H9 (cell line): ENCODE measurements around the gene ITPKA. TPM values are rescaled to one million over a fixed set of nuclear protein-coding genes. Genes with fewer than 3 reads are reported as not detected.

Experiments
- DNase-seq: peaks from one replicate; pipeline ENCODE4 v3.0.0-alpha.2; 2017
- H2AFZ ChIP-seq: one replicate; pipeline ENCODE4 v1.6.1; 2013; ENCODE audit warnings: mild to moderate bottlenecking, low read length, control low read depth, moderate library complexity
- H2AK5ac ChIP-seq: 2 replicates; pipeline ENCODE4 v1.6.1; 2013; ENCODE audit warnings: low read length, control low read depth, mixed read lengths; ENCODE audit not compliant: insufficient read length
- H2BK120ac ChIP-seq: one replicate; pipeline ENCODE4 v1.6.1; 2013; ENCODE audit warnings: low read depth, mild to moderate bottlenecking, low read length, control low read depth, inconsistent platforms; ENCODE audit not compliant: poor library complexity, severe bottlenecking
- H2BK12ac ChIP-seq: 2 replicates; pipeline ENCODE4 v1.6.1; 2013; ENCODE audit warnings: low read length, control low read depth, mixed read lengths, low read depth; ENCODE audit not compliant: insufficient read length
- H2BK15ac ChIP-seq: 2 replicates; pipeline ENCODE4 v1.6.1; 2013; ENCODE audit warnings: low read depth, low read length, control low read depth
- H2BK20ac ChIP-seq: one replicate; pipeline ENCODE4 v1.6.1; 2013; ENCODE audit warnings: low read depth, mild to moderate bottlenecking, low read length, control low read depth, inconsistent platforms; ENCODE audit not compliant: poor library complexity, severe bottlenecking
- H2BK5ac ChIP-seq: 2 replicates; pipeline ENCODE4 v1.6.1; 2013; ENCODE audit warnings: low read length, control low read depth, mixed read lengths; ENCODE audit not compliant: insufficient read length
- H3K14ac ChIP-seq: 2 replicates; pipeline ENCODE4 v1.6.1; 2013; ENCODE audit warnings: low read length, control low read depth; ENCODE audit not compliant: insufficient read depth
- H3K18ac ChIP-seq: 2 replicates; pipeline ENCODE4 v1.6.1; 2013; ENCODE audit warnings: low read depth, mild to moderate bottlenecking, mixed read lengths, low read length, control low read depth; ENCODE audit not compliant: insufficient read length
- H3K23ac ChIP-seq: 2 replicates; pipeline ENCODE4 v1.6.1; 2013; ENCODE audit warnings: low read length, control low read depth, mixed read lengths, low read depth; ENCODE audit not compliant: insufficient read length
- H3K23me2 ChIP-seq: 2 replicates; pipeline ENCODE4 v1.6.1; 2013; ENCODE audit warnings: low read depth, mild to moderate bottlenecking, mixed read lengths, low read length, control low read depth; ENCODE audit not compliant: insufficient read length, poor library complexity, severe bottlenecking
- H3K27ac ChIP-seq: 2 replicates; pipeline ENCODE4 v1.5.1; 2013; ENCODE audit warnings: low read length, control low read depth, mixed read lengths, low read depth; ENCODE audit not compliant: insufficient read length
- H3K27me3 ChIP-seq: 2 replicates; pipeline ENCODE4 v1.6.1; 2013; ENCODE audit warnings: low read length, control low read depth, inconsistent platforms; ENCODE audit not compliant: insufficient read depth
- H3K4ac ChIP-seq: 2 replicates; pipeline ENCODE4 v1.6.1; 2013; ENCODE audit warnings: low read depth, mild to moderate bottlenecking, control low read depth, inconsistent platforms, low read length, moderate library complexity
- H3K4me1 ChIP-seq: 2 replicates; pipeline ENCODE4 v1.6.1; 2013; ENCODE audit warnings: low read length, control low read depth, inconsistent platforms; ENCODE audit not compliant: insufficient read depth
- H3K4me2 ChIP-seq: 2 replicates; pipeline ENCODE4 v1.6.1; 2013; ENCODE audit warnings: low read length, control low read depth, mixed read lengths; ENCODE audit not compliant: insufficient read length, insufficient read depth
- H3K56ac ChIP-seq: 2 replicates; pipeline ENCODE4 v1.6.1; 2013; ENCODE audit warnings: low read depth, mild to moderate bottlenecking, mixed read lengths, low read length, control low read depth; ENCODE audit not compliant: insufficient read length
- H3K79me1 ChIP-seq: 2 replicates; pipeline ENCODE4 v1.6.1; 2013; ENCODE audit warnings: low read depth, mild to moderate bottlenecking, moderate library complexity, low read length, control low read depth, inconsistent platforms; ENCODE audit not compliant: insufficient read depth, poor library complexity, severe bottlenecking
- H3K79me2 ChIP-seq: 2 replicates; pipeline ENCODE4 v1.6.1; 2013; ENCODE audit warnings: low read length, control low read depth, inconsistent platforms; ENCODE audit not compliant: insufficient read depth
- H3K9ac ChIP-seq: 2 replicates; pipeline ENCODE4 v1.6.1; 2013; ENCODE audit warnings: low read length, control low read depth, mixed read lengths; ENCODE audit not compliant: insufficient read length; ENCODE audit errors: extremely low read depth
- H3K9me3 ChIP-seq: one replicate; pipeline ENCODE4 v1.6.1; 2013; ENCODE audit warnings: low read depth, low read length, inconsistent platforms; ENCODE audit not compliant: control insufficient read depth
- H3T11ph ChIP-seq: one replicate; pipeline ENCODE4 v1.6.1; 2013; ENCODE audit warnings: mild to moderate bottlenecking, low read length, control low read depth, inconsistent platforms
- H4K20me1 ChIP-seq: one replicate; pipeline ENCODE4 v1.6.1; 2013; ENCODE audit not compliant: control insufficient read depth, insufficient read length, insufficient read depth
- H4K5ac ChIP-seq: 2 replicates; pipeline ENCODE4 v1.6.1; 2013; ENCODE audit warnings: low read depth, mild to moderate bottlenecking, mixed read lengths, low read length, control low read depth; ENCODE audit not compliant: insufficient read length
- H4K8ac ChIP-seq: replicated peaks from 2 replicates; pipeline ENCODE4 v1.6.1; 2013; ENCODE audit warnings: low read length, control low read depth, mixed read lengths, low read depth; ENCODE audit not compliant: insufficient read length
- H4K91ac ChIP-seq: 2 replicates; pipeline ENCODE4 v1.6.1; 2013; ENCODE audit warnings: low read depth, mild to moderate bottlenecking, moderate library complexity, mixed read lengths, low read length, control low read depth; ENCODE audit not compliant: insufficient read length
- H3K27ac Mint-ChIP-seq, 3 experiments: 2 replicates in 2 of 3; 3 replicates in 1 of 3; pipeline ENCODE4 v1.8.0; 2020 to 2021; ENCODE audit warnings: mixed read lengths in 3 of 3, mild to moderate bottlenecking in 1 of 3, moderate library complexity in 1 of 3
- H3K27me3 Mint-ChIP-seq: 2 replicates; pipeline ENCODE4 v1.8.0; 2021; ENCODE audit warnings: low read depth, mild to moderate bottlenecking, moderate library complexity, mixed read lengths
- H3K36me3 Mint-ChIP-seq, 3 experiments: 2 replicates in 2 of 3; 3 replicates in 1 of 3; pipeline ENCODE4 v1.8.0; 2020 to 2021; ENCODE audit warnings: low read depth in 3 of 3, mixed read lengths in 3 of 3; ENCODE audit not compliant: insufficient read depth in 1 of 3
- H3K4me1 Mint-ChIP-seq, 2 experiments: 2 replicates each; pipeline ENCODE4 v1.8.0; 2020; ENCODE audit warnings: mixed read lengths in 2 of 2
- H3K4me3 Mint-ChIP-seq, 2 experiments: 2 replicates in 1 of 2; 3 replicates in 1 of 2; pipeline ENCODE4 v1.8.0; 2020 to 2021; ENCODE audit warnings: mild to moderate bottlenecking in 2 of 2, mixed read lengths in 2 of 2, moderate library complexity in 1 of 2
- H3K9me3 Mint-ChIP-seq, 2 experiments: 2 replicates in 1 of 2; 3 replicates in 1 of 2; pipeline ENCODE4 v1.8.0; 2020; ENCODE audit warnings: mild to moderate bottlenecking in 2 of 2, mixed read lengths in 2 of 2, moderate library complexity in 1 of 2
- CTCF ChIP-seq: fragments of 200-600 bp; sonication (generic); conservative IDR thresholded peaks from 3 replicates; pipeline ENCODE4 v1.8.0; 2021; ENCODE audit warnings: antibody characterized with exemption, mild to moderate bottlenecking
- WGBS: extraction: QIAGEN DNeasy Blood & Tissue Kit; methylation state at CpG from one replicate; pipeline ENCODE4 v1.1.7; 2013; ENCODE audit warnings: missing lambda C conversion rate, low lambda C conversion rate, mixed read lengths; ENCODE audit not compliant: insufficient read length; ENCODE audit errors: extremely low coverage; 5-methylcytosine and 5-hydroxymethylcytosine counted together
- total RNA-seq: library from RNA; stranded (reverse); gene quantifications from 2 replicates; pipeline ENCODE4 v1.2.1, GENCODE V29; 2021

Gene ITPKA
- total RNA-seq, 1 experiment from 2014 or later = 0.77 TPM

- DNase-seq = no peak
- no peaks in the 10 kb centered on the region for H4K20me1 ChIP-seq
- no peak overlapping the region for H3K4me2 ChIP-seq
- Mint-ChIP-seq H3K4me3 (no peak overlapping the region), H3K27ac (no peak overlapping the region), H3K4me1 (no peaks in the 10 kb centered on the region), H3K9me3 (no peaks in the 10 kb centered on the region), H3K36me3 (peaks cover 7 to 21% (median 7%) of the 10 kb centered on the region in 3 experiments; a peak in 5 of 7 replicates), H3K27me3 (peaks cover 22% of the 10 kb centered on the region)
- H3K56ac ChIP-seq = no peak overlapping the region
- no peak overlapping the region for H2BK20ac ChIP-seq
- H2BK120ac ChIP-seq = no peak overlapping the region
- no peaks in the 10 kb centered on the region for H3K4me1 ChIP-seq
- H3K4ac ChIP-seq = no peak overlapping the region
- H2BK5ac ChIP-seq = no peak overlapping the region
- H2BK15ac ChIP-seq = no peak overlapping the region
- H3K9ac ChIP-seq = no peak overlapping the region
- no peak overlapping the region for H4K91ac ChIP-seq
- no CpG with 5 or more reads among the region's 43 CpGs for WGBS
- no peaks in the 10 kb centered on the region for H3K79me1 ChIP-seq
- no peak overlapping the region for H2BK12ac ChIP-seq
- H3K14ac ChIP-seq = no peak overlapping the region; the same call in 1 of the 2 replicates
- H3K9me3 ChIP-seq = no peaks in the 10 kb centered on the region
- no peak overlapping the region for H3K23ac ChIP-seq
- H3T11ph ChIP-seq = no peak overlapping the region
- H3K23me2 ChIP-seq = no peaks in the 10 kb centered on the region
- H4K8ac ChIP-seq = no peak overlapping the region
- H3K18ac ChIP-seq = no peak overlapping the region
- H3K27ac ChIP-seq = no peak overlapping the region
- no peak overlapping the region for H2AFZ ChIP-seq
- no peak overlapping the region for H4K5ac ChIP-seq
- H3K27me3 ChIP-seq = peaks cover 4% of the 10 kb centered on the region; the same call in 1 of the 2 replicates
- no peaks in the 10 kb centered on the region for H3K79me2 ChIP-seq
- no peak for TF ChIP-seq CTCF
- no peak overlapping the region for H2AK5ac ChIP-seq
Observed at GRCh38 chr15:41486286-41486685, 7.4 kb upstream of the ITPKA start.
